ENCODE results near the gene BMERB1.

DNA sequence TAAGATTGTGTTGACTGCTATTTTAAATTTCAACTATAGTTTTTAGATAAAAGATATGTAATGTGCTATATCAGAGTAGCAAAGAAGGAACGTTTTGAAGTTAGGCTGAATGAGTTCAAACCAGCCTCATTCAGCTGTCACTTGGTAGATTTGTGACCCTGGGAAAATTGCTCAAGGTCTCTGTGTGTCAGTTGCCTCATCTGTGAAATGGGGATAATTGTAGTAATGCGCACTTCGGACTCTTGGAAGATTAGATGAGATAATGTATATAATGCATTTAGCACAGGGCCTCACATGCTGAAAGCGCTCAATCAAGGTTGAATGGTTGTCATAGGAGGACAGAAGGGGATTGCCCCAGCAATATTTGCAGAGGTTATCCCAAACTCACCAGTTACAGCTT, 4.7 kb downstream of the BMERB1 start:
- TF ChIP-seq POLR2A (IDR thresholded peaks at IDR 0.05), result no peak
- TF ChIP-seq, protein P1, sequence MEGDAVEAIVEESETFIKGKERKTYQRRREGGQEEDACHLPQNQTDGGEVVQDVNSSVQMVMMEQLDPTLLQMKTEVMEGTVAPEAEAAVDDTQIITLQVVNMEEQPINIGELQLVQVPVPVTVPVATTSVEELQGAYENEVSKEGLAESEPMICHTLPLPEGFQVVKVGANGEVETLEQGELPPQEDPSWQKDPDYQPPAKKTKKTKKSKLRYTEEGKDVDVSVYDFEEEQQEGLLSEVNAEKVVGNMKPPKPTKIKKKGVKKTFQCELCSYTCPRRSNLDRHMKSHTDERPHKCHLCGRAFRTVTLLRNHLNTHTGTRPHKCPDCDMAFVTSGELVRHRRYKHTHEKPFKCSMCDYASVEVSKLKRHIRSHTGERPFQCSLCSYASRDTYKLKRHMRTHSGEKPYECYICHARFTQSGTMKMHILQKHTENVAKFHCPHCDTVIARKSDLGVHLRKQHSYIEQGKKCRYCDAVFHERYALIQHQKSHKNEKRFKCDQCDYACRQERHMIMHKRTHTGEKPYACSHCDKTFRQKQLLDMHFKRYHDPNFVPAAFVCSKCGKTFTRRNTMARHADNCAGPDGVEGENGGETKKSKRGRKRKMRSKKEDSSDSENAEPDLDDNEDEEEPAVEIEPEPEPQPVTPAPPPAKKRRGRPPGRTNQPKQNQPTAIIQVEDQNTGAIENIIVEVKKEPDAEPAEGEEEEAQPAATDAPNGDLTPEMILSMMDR (IDR thresholded peaks at IDR 0.05), result no peak
